Tibial nerve (tissue), 4 donors: ENCODE results near the gene SLC43A2. TPM values are rescaled to one million over a fixed set of nuclear protein-coding genes. Genes with fewer than 3 reads are reported as not detected.

Experiments
- DNase-seq, 2 donors: peaks; one replicate each; pipeline ENCODE4 v3.0.0-alpha.2; 2019; ENCODE audit warnings: low spot score in 2 of 2
- H3K27ac ChIP-seq, 4 donors: fragments of 200-600 bp; sonication (generic) in 3 of 4; one replicate each; pipeline ENCODE4 v1.5.1; 2017 to 2019; ENCODE audit warnings: mild to moderate bottlenecking in 1 of 4
- H3K27me3 ChIP-seq, 2 donors: fragments of 200-600 bp; sonication (generic) in 1 of 2; one replicate each; pipeline versions ENCODE4 v1.5.1 to v1.6.0; 2017 to 2019
- H3K36me3 ChIP-seq, 3 donors: fragments of 200-600 bp; sonication (generic); one replicate each; pipeline ENCODE4 v1.5.1; 2018 to 2019
- H3K4me1 ChIP-seq, 4 donors: fragments of 200-600 bp; sonication (generic) in 3 of 4; one replicate each; pipeline ENCODE4 v1.5.1; 2017 to 2019
- H3K4me3 ChIP-seq, 4 donors: fragments of 200-600 bp; sonication (generic) in 3 of 4; one replicate each; pipeline ENCODE4 v1.5.1; 2017 to 2019; ENCODE audit warnings: mild to moderate bottlenecking in 1 of 4, moderate library complexity in 1 of 4
- H3K9me3 ChIP-seq, 4 donors: fragments of 200-600 bp; sonication (generic) in 3 of 4; one replicate each; pipeline ENCODE4 v1.5.1; 2017 to 2019
- EP300 ChIP-seq, 2 donors: sonication (generic); formaldehyde crosslinking; IDR thresholded peaks; one replicate each; pipeline ENCODE4 v1.6.1; 2017; ENCODE audit warnings: antibody characterized with exemption in 2 of 2, mild to moderate bottlenecking in 1 of 2
- POLR2A ChIP-seq, 2 donors: fragments of 450-650 bp; IDR thresholded peaks; one replicate each; pipeline ENCODE4 v1.6.1; 2017; ENCODE audit warnings: antibody characterized with exemption in 2 of 2, mild to moderate bottlenecking in 2 of 2, moderate library complexity in 2 of 2
- WGBS, 2 donors: methylation state at CpG; one replicate each; pipeline ENCODE4 v1.1.5; 2018; 5-methylcytosine and 5-hydroxymethylcytosine counted together
- total RNA-seq, 4 donors: library from RNA; depleted of rRNA; stranded (reverse); fragments of >200 nt; gene quantifications; one replicate each; pipeline ENCODE4 v1.1.0, GENCODE V29; 2016
- TF ChIP-seq, protein P1 (sequence below), 5 experiments: fragments of 200-600 bp in 3 of 5; fragments of 450-650 bp in 2 of 5; sonication (generic) in 3 of 5; IDR thresholded peaks; one replicate each; pipeline ENCODE4 v1.5.1; 2016 to 2019; ENCODE audit warnings: antibody characterized with exemption in 5 of 5, mild to moderate bottlenecking in 3 of 5, moderate library complexity in 2 of 5

The SLC43A2 gene
- total RNA-seq, 4 donors from 2014 or later = 10.3 to 26.1 (median 14.1) TPM

DNA sequence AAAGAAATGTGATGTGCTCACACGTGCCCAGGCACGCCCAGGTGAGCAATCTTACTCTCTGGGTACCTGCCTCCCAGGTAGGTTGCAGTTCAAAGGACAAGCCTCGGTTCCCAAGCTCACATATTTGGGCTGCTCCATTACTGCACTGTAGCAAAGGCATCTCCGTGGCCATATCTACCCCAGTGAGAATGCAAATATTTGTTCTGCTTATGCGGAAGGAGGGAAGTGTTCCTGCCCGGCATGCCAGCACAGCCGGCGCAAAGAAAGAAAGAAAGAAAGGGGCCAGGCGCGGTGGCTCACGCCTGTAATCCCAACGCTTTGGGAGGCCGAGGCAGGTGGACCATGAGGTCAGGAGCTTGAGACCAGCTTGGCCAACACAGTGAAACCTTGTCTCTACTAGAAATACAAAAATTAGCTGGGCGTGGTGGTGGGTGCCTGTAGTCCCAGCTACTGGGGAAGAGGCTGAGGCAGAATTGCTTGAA lies 30.7 kb downstream of the SLC43A2 start:
- TF ChIP-seq, protein P1, sequence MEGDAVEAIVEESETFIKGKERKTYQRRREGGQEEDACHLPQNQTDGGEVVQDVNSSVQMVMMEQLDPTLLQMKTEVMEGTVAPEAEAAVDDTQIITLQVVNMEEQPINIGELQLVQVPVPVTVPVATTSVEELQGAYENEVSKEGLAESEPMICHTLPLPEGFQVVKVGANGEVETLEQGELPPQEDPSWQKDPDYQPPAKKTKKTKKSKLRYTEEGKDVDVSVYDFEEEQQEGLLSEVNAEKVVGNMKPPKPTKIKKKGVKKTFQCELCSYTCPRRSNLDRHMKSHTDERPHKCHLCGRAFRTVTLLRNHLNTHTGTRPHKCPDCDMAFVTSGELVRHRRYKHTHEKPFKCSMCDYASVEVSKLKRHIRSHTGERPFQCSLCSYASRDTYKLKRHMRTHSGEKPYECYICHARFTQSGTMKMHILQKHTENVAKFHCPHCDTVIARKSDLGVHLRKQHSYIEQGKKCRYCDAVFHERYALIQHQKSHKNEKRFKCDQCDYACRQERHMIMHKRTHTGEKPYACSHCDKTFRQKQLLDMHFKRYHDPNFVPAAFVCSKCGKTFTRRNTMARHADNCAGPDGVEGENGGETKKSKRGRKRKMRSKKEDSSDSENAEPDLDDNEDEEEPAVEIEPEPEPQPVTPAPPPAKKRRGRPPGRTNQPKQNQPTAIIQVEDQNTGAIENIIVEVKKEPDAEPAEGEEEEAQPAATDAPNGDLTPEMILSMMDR (IDR thresholded peaks at IDR 0.05) = no peak
- TF ChIP-seq POLR2A (IDR thresholded peaks at IDR 0.05) (no peak), EP300 (IDR thresholded peaks at IDR 0.05) (no peak)
- H3K27ac ChIP-seq = no peak overlapping the region
- H3K9me3 ChIP-seq = peaks cover 0 to 5% (median 0%) of the 10 kb centered on the region in 4 donors
- H3K36me3 ChIP-seq = peaks cover 0 to 19% (median 0%) of the 10 kb centered on the region in 3 donors
- no peak for DNase-seq
- WGBS, 2 donors = 88 to 89% methylated on average over 14 of the region's 14 CpGs
- no peaks in the 10 kb centered on the region for H3K27me3 ChIP-seq
- no peak overlapping the region for H3K4me3 ChIP-seq
- peaks cover 0 to 3% (median 0%) of the 10 kb centered on the region in 4 donors for H3K4me1 ChIP-seq

DNA sequence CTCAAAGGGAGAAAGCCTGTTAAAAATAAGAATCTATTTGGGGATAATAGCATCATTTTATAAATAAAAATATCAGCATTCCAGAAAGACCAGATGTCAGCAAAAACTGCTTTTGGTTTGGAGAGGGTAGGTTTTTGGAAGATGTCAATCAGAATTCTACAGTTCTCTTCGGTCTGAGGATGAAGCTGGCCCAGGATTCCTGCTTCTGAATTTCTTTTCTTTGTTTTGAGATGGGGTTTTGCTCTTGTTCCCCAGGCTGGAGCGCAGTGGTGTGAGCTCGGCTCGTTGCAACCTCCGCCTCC lies 35.1 kb downstream of the SLC43A2 start:
- DNase-seq = no peak
- TF ChIP-seq POLR2A (IDR thresholded peaks at IDR 0.05) (no peak), EP300 (IDR thresholded peaks at IDR 0.05) (no peak)
- TF ChIP-seq, protein P1 (IDR thresholded peaks at IDR 0.05) = no peak
- H3K27ac ChIP-seq = peak overlapping the region in 1 of 4 donors; percentile 57
- H3K9me3 ChIP-seq = no peaks in the 10 kb centered on the region
- 76 to 87% methylated on average over 5 of the region's 5 CpGs for WGBS, 2 donors
- peaks cover 0 to 44% (median 0%) of the 10 kb centered on the region in 3 donors for H3K36me3 ChIP-seq
- H3K4me1 ChIP-seq = peaks cover 0 to 18% (median 12%) of the 10 kb centered on the region in 4 donors
- no peak overlapping the region for H3K4me3 ChIP-seq
- H3K27me3 ChIP-seq = no peaks in the 10 kb centered on the region

DNA sequence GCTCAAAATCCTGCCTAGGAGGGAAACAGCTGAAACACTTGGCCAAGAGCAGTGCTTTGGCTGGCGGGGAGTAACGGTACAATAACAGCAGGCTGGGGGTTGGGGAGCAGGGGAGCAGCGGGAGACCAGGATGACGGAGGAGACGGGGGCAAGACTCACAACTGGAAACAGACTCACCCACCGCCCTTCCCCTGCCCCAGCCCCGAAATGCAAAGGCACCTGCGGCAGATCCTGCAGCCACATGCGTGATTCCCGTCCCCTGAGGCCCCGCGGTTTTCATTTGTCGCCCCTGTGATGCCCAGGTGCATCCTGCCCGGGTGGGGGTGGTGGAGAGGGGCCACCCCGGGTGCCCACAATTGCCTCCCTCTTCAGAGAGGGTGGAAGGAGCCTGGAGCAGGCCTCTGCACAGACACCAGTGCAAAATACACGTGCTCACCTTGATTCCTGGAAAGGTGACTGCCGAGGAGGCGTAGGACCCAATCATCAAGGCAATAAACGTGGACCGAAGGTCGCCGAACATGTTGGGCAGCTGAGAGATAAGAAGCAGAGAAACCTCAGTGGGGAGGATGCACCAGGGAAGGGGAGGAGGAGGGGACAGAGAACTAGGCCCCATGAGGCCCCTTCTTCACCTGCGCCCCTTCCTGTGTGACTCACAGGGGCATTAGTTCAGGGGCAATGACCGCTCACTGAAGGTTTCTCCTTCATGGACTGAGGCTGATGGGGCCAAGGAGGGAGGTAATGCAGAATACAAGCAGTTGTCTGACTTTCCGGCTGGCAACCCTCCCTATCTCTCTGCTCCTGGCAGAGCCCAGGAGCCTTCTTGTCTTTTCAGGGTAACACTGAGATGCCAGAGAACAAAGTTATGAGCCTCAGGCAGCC lies 35.6 kb downstream of the SLC43A2 start:
- no peak for DNase-seq
- Histone ChIP-seq H3K4me3 (no peak overlapping the region), H3K27me3 (no peaks in the 10 kb centered on the region), H3K36me3 (peaks cover 0 to 47% (median 0%) of the 10 kb centered on the region in 3 donors), H3K27ac (peak overlapping the region in 1 of 4 donors; percentile 57), H3K9me3 (no peaks in the 10 kb centered on the region), H3K4me1 (peaks cover 0 to 18% (median 12%) of the 10 kb centered on the region in 4 donors)
- TF ChIP-seq, protein P1 (IDR thresholded peaks at IDR 0.05) = no peak
- TF ChIP-seq POLR2A (IDR thresholded peaks at IDR 0.05) = no peak
- no peak for TF ChIP-seq EP300 (IDR thresholded peaks at IDR 0.05)
- WGBS, 2 donors = 75 to 82% methylated on average over 23 to 25 of the region's 25 CpGs

DNA sequence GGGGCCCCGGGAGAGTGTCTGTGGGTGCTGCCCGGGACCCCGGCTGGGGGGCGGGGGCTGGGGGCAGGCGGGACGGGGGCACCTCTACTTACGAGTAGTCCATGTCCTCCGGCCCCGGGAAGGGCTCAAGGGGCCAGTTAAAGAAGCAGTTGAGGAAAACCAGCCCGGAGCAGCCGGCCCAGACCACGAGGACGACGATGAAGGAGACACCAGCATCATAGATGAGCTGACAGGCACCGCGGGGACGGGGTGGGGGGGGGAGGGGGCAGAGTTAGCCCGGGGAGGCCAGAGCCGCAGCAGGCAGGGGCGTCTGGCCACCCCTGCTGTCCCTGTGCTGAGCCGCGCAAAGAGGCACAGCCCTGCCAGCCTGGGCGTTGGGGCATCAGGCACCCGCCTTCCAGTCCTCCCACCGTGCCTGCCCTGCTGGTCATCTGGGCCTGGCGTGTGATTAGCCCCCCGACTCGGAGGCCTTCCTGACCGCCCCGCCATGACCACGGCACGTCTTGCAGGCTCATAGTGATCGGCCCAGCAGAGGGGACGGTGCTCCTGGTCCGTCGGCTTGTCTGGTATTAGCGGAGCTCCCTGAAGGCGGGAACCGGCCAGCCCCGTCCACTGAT lies 37.1 kb downstream of the SLC43A2 start:
- no peak overlapping the region for H3K27ac ChIP-seq
- no peaks in the 10 kb centered on the region for H3K9me3 ChIP-seq

More for the DNA sequence above, 37.1 kb downstream of the SLC43A2 start:
- 84 to 85% methylated on average over 30 to 32 of the region's 40 CpGs for WGBS, 2 donors
- no peaks in the 10 kb centered on the region for H3K27me3 ChIP-seq
- no peak overlapping the region for H3K4me3 ChIP-seq
- DNase-seq = no peak
- peaks cover 0 to 18% (median 12%) of the 10 kb centered on the region in 4 donors for H3K4me1 ChIP-seq
- no peak for TF ChIP-seq POLR2A (IDR thresholded peaks at IDR 0.05)
- no peak for TF ChIP-seq EP300 (IDR thresholded peaks at IDR 0.05)
- TF ChIP-seq, protein P1 (IDR thresholded peaks at IDR 0.05) = no peak
- H3K36me3 ChIP-seq = peaks cover 0 to 58% (median 0%) of the 10 kb centered on the region in 3 donors
